ENCODE data around the gene PHLPP1. TPM values are rescaled to one million over a fixed set of nuclear protein-coding genes. Genes with fewer than 3 reads are reported as not detected.

The PHLPP1 gene
- total and polyA plus RNA-seq, 2 of the 13 experiments (the other 11 are each of a cell fraction or from before 2014, with no cell fraction given): 9.8 to 18.5 TPM

DNA sequence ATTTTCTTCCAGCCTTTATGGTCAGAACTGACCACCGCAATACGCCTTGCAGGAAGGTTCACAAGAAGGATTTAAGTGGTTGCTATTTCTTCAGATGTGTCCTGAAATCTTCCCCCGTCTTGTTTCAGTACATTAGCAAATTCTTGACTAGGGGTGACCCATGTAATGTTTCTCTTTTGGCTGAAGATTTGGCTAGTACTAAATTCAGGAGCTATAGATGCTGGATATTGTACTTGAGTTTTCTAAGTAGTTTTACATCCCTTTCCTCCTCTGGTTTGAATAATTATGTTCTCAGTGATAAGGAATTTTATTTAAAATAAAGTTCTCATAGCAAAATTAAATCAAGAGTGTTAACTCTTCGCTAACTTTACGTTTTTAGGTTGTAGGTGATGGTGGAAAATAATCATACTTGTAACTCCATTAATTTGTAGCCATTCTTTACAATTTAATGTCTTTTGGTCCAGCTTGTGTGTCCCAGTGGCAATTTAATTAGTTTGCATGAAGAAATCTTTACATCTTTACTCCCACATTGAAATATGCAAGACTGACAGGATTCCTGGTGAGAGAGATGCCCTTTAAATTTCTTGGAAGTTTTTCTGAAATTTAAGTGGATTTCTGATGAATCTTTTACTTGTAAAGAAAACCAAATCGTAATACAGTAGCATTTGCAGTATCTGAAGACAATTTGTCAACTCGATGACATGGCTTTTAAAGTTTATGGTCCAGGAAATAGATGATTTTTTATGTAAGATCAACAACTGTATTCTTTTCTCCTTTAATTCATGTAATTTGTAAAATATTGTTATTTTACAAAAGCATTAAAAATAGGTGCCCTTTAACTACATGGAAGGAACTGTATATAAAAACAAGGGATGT lies 2.8 kb downstream of the PHLPP1 start:
- FAIRE-seq: no peak
- Histone ChIP-seq H3K4me3 (replicated peaks in 1 of 3; ENCODE audit: insufficient read depth in 1 of 3, low read depth in 2 of 3, low read length in 3 of 3) (peak overlapping the region; percentile 72 to 86 (median 78)), H3K27ac (ENCODE audit: extremely low read length, insufficient read depth, low read length) (peak overlapping the region; percentile 53), H3K9me3 (ENCODE audit: low read length) (no peaks in the 10 kb centered on the region), H3K27me3 (ENCODE audit: control insufficient read depth in 1 of 2, insufficient read depth in 2 of 2, low read length in 2 of 2) (no peaks in the 10 kb centered on the region; a peak in 1 of 5 replicates), H3K79me2 (ENCODE audit: insufficient read depth, low read length) (peaks cover 72% of the 10 kb centered on the region), H3K9ac (ENCODE audit: insufficient read depth, low read depth, low read length) (peak overlapping the region; percentile 81), H3K36me3 (replicated peaks in 1 of 2; ENCODE audit: control insufficient read depth in 1 of 2, insufficient read depth in 2 of 2, low read length in 2 of 2) (no peaks in the 10 kb centered on the region), H2AFZ (ENCODE audit: low read length) (no peak overlapping the region), H3K4me1 (ENCODE audit: insufficient read depth, low read length) (peaks cover 31% of the 10 kb centered on the region), H4K20me1 (ENCODE audit: insufficient read depth, low read length) (peaks cover 15% of the 10 kb centered on the region), H3K4me2 (ENCODE audit: low read depth, low read length) (peak overlapping the region; percentile 68)
- TF ChIP-seq RBFOX2 (IDR thresholded peaks at IDR 0.05; ENCODE audit: low read depth, low read length) (0 out of 2 replicates have a peak, but pooled peaks have one; percentile 6), BRCA1 (CRISPR knock-in tag; IDR thresholded peaks at IDR 0.05) (no peak)
- in situ Hi-C loops (cut with HindIII; ENCODE audit: extremely low pct_ligation_motif_present, low pct_unique_long_range_greater_than_20kb) (loop anchor here (5.0 to 10.0 kb wide), 3 partner anchors 84 to 267 kb away; no protein-coding TSS in a partner anchor), intact Hi-C loops (cut with micrococcal nuclease; ENCODE audit: unreplicated experiment) (loop anchor here (2.0 to 5.0 kb wide), 3 partner anchors 23 to 219 kb away; no protein-coding TSS in a partner anchor)
- TSS peak; percentile 37 for BruUV-seq (replicated peaks)
- POLR2A ChIA-PET: interaction anchor here (1.4 to 4.1 kb wide), 2 partner anchors 23 to 78 kb away, joined by 4 to 34 read pairs; no protein-coding TSS in a partner anchor
- ATAC-seq: no peak
- DNase-seq (ENCODE audit: low spot score): no peak
- CTCF ChIA-PET (ENCODE audit: low intra/inter-chr PET ratio, low total read pairs): no interaction called here
- 6% methylated on average over 7 of the region's 7 CpGs for WGBS (ENCODE audit: low lambda C conversion rate)

DNA sequence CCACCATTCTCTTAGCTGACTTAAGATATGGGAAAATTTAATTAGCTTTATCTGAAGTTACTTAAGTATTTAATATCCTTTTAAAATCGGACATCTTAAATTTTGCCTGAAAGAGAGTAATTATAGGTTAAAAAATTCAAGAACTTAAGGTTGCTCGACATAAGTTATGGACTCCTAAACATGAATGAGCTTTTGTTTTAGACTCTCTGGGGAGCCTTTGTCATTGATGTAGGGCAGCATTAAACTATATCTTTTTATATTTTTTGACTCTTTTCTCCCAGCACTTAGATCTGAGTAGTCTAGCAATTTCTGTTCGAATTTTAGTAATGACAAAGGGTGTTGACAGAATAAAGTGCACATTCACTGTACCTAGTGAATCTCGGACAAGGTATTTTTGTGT lies 4.7 kb downstream of the PHLPP1 start:
- peak overlapping the region; percentile 68 for H3K4me2 ChIP-seq (ENCODE audit: low read depth, low read length)
- in situ Hi-C loops (cut with HindIII; ENCODE audit: extremely low pct_ligation_motif_present, low pct_unique_long_range_greater_than_20kb): no loop called here

More for the DNA sequence above, 4.7 kb downstream of the PHLPP1 start:
- no peaks in the 10 kb centered on the region for H3K9me3 ChIP-seq (ENCODE audit: low read length)
- FAIRE-seq (no peak), ATAC-seq (no peak), DNase-seq (ENCODE audit: low spot score) (no peak)
- TF ChIP-seq ZSCAN9 (CRISPR knock-in tag; IDR thresholded peaks at IDR 0.05; ENCODE audit: borderline replicate concordance) (no peak), ZNF12 (CRISPR knock-in tag; IDR thresholded peaks at IDR 0.05) (0 out of 2 replicates have a peak, but pooled peaks have one; percentile 43), RXRB (CRISPR knock-in tag; IDR thresholded peaks at IDR 0.05; ENCODE audit: borderline replicate concordance) (no peak), HNF4G (IDR thresholded peaks at IDR 0.05; ENCODE audit: borderline replicate concordance, low read depth, low read length) (no peak), HNF4G (CRISPR knock-in tag; IDR thresholded peaks at IDR 0.05; ENCODE audit: borderline replicate concordance, low read depth) (no peak), TBX2 (CRISPR knock-in tag; IDR thresholded peaks at IDR 0.05; ENCODE audit: borderline replicate concordance) (no peak), SP5 (CRISPR knock-in tag; IDR thresholded peaks at IDR 0.05; ENCODE audit: borderline replicate concordance, low read depth) (no peak)
- TF ChIP-seq, protein P1, sequence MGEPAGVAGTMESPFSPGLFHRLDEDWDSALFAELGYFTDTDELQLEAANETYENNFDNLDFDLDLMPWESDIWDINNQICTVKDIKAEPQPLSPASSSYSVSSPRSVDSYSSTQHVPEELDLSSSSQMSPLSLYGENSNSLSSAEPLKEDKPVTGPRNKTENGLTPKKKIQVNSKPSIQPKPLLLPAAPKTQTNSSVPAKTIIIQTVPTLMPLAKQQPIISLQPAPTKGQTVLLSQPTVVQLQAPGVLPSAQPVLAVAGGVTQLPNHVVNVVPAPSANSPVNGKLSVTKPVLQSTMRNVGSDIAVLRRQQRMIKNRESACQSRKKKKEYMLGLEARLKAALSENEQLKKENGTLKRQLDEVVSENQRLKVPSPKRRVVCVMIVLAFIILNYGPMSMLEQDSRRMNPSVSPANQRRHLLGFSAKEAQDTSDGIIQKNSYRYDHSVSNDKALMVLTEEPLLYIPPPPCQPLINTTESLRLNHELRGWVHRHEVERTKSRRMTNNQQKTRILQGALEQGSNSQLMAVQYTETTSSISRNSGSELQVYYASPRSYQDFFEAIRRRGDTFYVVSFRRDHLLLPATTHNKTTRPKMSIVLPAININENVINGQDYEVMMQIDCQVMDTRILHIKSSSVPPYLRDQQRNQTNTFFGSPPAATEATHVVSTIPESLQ (CRISPR knock-in tag; conservative IDR thresholded peaks at IDR 0.05): no peak
- H3K27me3 ChIP-seq (ENCODE audit: control insufficient read depth in 1 of 2, insufficient read depth in 2 of 2, low read length in 2 of 2): no peaks in the 10 kb centered on the region; a peak in 1 of 5 replicates
- H3K79me2 ChIP-seq (ENCODE audit: insufficient read depth, low read length): peaks cover 91% of the 10 kb centered on the region
- H4K20me1 ChIP-seq (ENCODE audit: insufficient read depth, low read length): peaks cover 15% of the 10 kb centered on the region
- intact Hi-C loops (cut with micrococcal nuclease; ENCODE audit: unreplicated experiment): loop anchor here (5.0 kb wide), 1 partner anchor 37 kb away; no protein-coding TSS in a partner anchor
- peak overlapping the region; percentile 5 for H3K27ac ChIP-seq (ENCODE audit: extremely low read length, insufficient read depth, low read length)
- CTCF ChIA-PET (ENCODE audit: low intra/inter-chr PET ratio, low total read pairs): no interaction called here
- POLR2A ChIA-PET: interaction anchor here (1.7 kb wide), 1 partner anchor 22 kb away, joined by 3 read pairs; no protein-coding TSS in a partner anchor
- WGBS (ENCODE audit: low lambda C conversion rate): 6% methylated on average over 4 of the region's 4 CpGs
- H3K36me3 ChIP-seq (replicated peaks in 1 of 2; ENCODE audit: control insufficient read depth in 1 of 2, insufficient read depth in 2 of 2, low read length in 2 of 2): no peaks in the 10 kb centered on the region
- BruUV-seq (replicated peaks): no TSS peak
- H3K9ac ChIP-seq (ENCODE audit: insufficient read depth, low read depth, low read length): peak overlapping the region; percentile 81
- H3K4me1 ChIP-seq (ENCODE audit: insufficient read depth, low read length): peaks cover 45% of the 10 kb centered on the region
- no peak overlapping the region for H2AFZ ChIP-seq (ENCODE audit: low read length)
- peak overlapping the region; percentile 72 to 86 (median 78); a peak in 5 of 6 replicates for H3K4me3 ChIP-seq (replicated peaks in 1 of 3; ENCODE audit: insufficient read depth in 1 of 3, low read depth in 2 of 3, low read length in 3 of 3)
